K562 (cell line): ENCODE results near the gene RERE. TPM values are rescaled to one million over a fixed set of nuclear protein-coding genes. Genes with fewer than 3 reads are reported as not detected.

Experiments
- DDX20 ChIP-seq: fragments of 450-650 bp; IDR thresholded peaks from 2 replicates; pipeline ENCODE4 v1.6.1; 2016; ENCODE audit warnings: missing genetic modification characterization, low read depth, mild to moderate bottlenecking, missing compliant biosample characterization, moderate library complexity
- FUS ChIP-seq: fragments of 200-400 bp; formaldehyde crosslinking; optimal IDR thresholded peaks from 2 replicates; pipeline ENCODE3; 2017; ENCODE audit warnings: low read depth, low read length
- HDAC8 ChIP-seq: fragments of 450-650 bp; IDR thresholded peaks from 2 replicates; pipeline ENCODE4 v1.6.1; 2016; ENCODE audit warnings: mild to moderate bottlenecking, missing genetic modification characterization, moderate library complexity, missing compliant biosample characterization
- KAT2B ChIP-seq: IDR thresholded peaks from one replicate; pipeline ENCODE4 v1.6.1; 2012; ENCODE audit warnings: low read depth, mild to moderate bottlenecking, control low read depth, inconsistent platforms, low read length, moderate library complexity
- RBM17 ChIP-seq: fragments of 200-400 bp; formaldehyde crosslinking; IDR thresholded peaks from 2 replicates; pipeline ENCODE4 v1.6.1; 2017; ENCODE audit warnings: low read depth, mild to moderate bottlenecking, low read length, borderline replicate concordance
- TEAD1 ChIP-seq, 2 experiments: fragments of 450-650 bp in 1 of 2; sonication (generic) in 1 of 2; formaldehyde crosslinking; IDR thresholded peaks; 2 replicates each; pipeline versions ENCODE4 v1.4.0 to v1.8.0; 2020 to 2022; ENCODE audit warnings: mild to moderate bottlenecking in 2 of 2, missing genetic modification reagents in 1 of 2
- ZBTB34 ChIP-seq: fragments of 250-450 bp; sonication (Bioruptor Pico); IDR thresholded peaks from 2 replicates; pipeline ENCODE4 v1.8.0; 2021; ENCODE audit warnings: mild to moderate bottlenecking, moderate library complexity
- ZNF668 ChIP-seq: fragments of 250-450 bp; sonication (Bioruptor Pico); IDR thresholded peaks from 2 replicates; pipeline ENCODE4 v1.8.0; 2022; ENCODE audit warnings: mild to moderate bottlenecking, inconsistent platforms
- ZSCAN32 ChIP-seq: fragments of 450-650 bp; formaldehyde crosslinking; IDR thresholded peaks from 2 replicates; pipeline ENCODE4 v1.4.0; 2020; ENCODE audit warnings: mild to moderate bottlenecking, moderate library complexity
- polyA plus RNA-seq, 8 experiments: library from polyadenylated mRNA; depleted of rRNA in 4 of 8; stranded (reverse) in 5 of 8; unstranded in 3 of 8; fragments of >200 nt; fragmentation: Nextera tagmentation in 2 of 8; fragmentation: Illumina TruSeq in 1 of 8; extraction: Ambion mirVana in 2 of 8; extraction: Trizol in 1 of 8; gene quantifications; 2 replicates each; pipeline versions ENCODE4 v1.2.1 to v1.2.3, GENCODE V29; 2011 to 2014; ENCODE audit warnings: inconsistent platforms in 1 of 8, missing spikeins in 1 of 8
- total RNA-seq, 7 experiments: library from RNA; depleted of rRNA in 6 of 7; stranded (reverse); fragments of >200 nt in 6 of 7; fragmentation: Illumina TruSeq in 2 of 7; extraction: Trizol in 2 of 7; gene quantifications; 2 replicates each; pipeline versions ENCODE4 v1.2.1 to v1.2.3, GENCODE V29; 2011 to 2021; ENCODE audit warnings: low replicate concordance in 1 of 7
- TF ChIP-seq, protein P1 (sequence below): fragments of 250-450 bp; sonication (Bioruptor Pico); IDR thresholded peaks from 2 replicates; pipeline ENCODE4 v1.9.0; 2021; ENCODE audit warnings: mild to moderate bottlenecking
- TF ChIP-seq, protein P2 (sequence below): fragments of 250-450 bp; sonication (Bioruptor Pico); IDR thresholded peaks from 2 replicates; pipeline ENCODE4 v1.9.0; 2021; ENCODE audit warnings: mild to moderate bottlenecking, inconsistent platforms
- TF ChIP-seq, protein P3 (sequence below): sonication (generic); formaldehyde crosslinking; IDR thresholded peaks from 2 replicates; pipeline ENCODE4 v1.8.0; 2022; ENCODE audit warnings: mild to moderate bottlenecking, missing genetic modification reagents

Gene RERE
- total and polyA plus RNA-seq, 9 of the 15 experiments (the other 6 are each of a cell fraction or from before 2014, with no cell fraction given): 3.0 to 51.5 (median 13.4) TPM

DNA sequence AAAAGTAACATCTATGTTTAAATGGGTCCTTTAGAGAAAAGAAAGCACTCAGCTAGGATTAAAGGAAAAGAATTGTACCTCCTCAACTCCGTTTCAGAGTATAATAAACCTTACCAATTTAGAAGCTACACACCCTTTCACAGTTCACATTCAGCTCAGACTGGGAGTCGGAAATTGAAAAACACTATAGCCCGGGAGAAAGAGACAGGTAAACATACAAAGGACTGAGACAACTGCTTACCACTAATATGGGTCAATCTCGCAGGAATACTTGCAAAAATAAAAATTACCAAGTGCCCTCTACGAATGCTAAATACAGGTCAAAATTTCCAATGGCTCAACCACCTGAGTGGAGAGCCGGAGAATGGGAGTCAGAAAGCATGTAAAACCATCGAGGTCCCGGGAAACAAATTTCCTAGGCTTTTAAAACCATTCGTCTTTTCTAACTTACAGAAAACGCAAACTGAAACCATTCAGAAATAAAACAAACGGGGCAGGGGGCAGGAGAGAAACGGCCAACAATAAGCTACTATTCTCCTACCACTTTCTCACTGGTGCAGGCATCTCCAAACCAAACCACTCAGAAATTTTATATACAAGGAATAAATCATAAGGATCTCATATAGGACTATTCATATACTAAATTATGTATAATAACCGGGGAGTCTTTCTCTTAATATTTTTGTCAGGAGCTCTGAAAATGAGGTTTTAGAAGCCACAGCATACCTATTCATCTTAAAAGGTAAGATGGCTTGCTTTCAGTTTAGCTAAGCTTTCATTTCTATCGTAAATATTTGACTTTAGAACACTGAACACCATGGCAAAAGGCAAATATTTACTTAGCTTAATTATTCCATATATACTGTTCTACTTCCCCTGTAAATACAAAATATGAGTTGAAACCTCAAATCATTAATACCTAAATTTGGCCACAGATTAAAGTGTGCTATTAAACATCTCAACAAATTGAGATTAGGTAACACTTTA is 136.5 kb downstream of the RERE start (continued):
- TF ChIP-seq DDX20 (tag) (no peak), TEAD1 (CRISPR knock-in tag; IDR thresholded peaks at IDR 0.05) (no peak), KAT2B (no peak), RBM17 (no peak), HDAC8 (tag) (no peak), FUS (no peak), ZNF668 (CRISPR knock-in tag) (no peak), ZSCAN32 (no peak), ZBTB34 (CRISPR knock-in tag) (no peak)
- TF ChIP-seq, protein P1, sequence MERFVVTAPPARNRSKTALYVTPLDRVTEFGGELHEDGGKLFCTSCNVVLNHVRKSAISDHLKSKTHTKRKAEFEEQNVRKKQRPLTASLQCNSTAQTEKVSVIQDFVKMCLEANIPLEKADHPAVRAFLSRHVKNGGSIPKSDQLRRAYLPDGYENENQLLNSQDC: no peak
- TF ChIP-seq, protein P2, sequence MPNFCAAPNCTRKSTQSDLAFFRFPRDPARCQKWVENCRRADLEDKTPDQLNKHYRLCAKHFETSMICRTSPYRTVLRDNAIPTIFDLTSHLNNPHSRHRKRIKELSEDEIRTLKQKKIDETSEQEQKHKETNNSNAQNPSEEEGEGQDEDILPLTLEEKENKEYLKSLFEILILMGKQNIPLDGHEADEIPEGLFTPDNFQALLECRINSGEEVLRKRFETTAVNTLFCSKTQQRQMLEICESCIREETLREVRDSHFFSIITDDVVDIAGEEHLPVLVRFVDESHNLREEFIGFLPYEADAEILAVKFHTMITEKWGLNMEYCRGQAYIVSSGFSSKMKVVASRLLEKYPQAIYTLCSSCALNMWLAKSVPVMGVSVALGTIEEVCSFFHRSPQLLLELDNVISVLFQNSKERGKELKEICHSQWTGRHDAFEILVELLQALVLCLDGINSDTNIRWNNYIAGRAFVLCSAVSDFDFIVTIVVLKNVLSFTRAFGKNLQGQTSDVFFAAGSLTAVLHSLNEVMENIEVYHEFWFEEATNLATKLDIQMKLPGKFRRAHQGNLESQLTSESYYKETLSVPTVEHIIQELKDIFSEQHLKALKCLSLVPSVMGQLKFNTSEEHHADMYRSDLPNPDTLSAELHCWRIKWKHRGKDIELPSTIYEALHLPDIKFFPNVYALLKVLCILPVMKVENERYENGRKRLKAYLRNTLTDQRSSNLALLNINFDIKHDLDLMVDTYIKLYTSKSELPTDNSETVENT (CRISPR knock-in tag): no peak
- TF ChIP-seq, protein P3, sequence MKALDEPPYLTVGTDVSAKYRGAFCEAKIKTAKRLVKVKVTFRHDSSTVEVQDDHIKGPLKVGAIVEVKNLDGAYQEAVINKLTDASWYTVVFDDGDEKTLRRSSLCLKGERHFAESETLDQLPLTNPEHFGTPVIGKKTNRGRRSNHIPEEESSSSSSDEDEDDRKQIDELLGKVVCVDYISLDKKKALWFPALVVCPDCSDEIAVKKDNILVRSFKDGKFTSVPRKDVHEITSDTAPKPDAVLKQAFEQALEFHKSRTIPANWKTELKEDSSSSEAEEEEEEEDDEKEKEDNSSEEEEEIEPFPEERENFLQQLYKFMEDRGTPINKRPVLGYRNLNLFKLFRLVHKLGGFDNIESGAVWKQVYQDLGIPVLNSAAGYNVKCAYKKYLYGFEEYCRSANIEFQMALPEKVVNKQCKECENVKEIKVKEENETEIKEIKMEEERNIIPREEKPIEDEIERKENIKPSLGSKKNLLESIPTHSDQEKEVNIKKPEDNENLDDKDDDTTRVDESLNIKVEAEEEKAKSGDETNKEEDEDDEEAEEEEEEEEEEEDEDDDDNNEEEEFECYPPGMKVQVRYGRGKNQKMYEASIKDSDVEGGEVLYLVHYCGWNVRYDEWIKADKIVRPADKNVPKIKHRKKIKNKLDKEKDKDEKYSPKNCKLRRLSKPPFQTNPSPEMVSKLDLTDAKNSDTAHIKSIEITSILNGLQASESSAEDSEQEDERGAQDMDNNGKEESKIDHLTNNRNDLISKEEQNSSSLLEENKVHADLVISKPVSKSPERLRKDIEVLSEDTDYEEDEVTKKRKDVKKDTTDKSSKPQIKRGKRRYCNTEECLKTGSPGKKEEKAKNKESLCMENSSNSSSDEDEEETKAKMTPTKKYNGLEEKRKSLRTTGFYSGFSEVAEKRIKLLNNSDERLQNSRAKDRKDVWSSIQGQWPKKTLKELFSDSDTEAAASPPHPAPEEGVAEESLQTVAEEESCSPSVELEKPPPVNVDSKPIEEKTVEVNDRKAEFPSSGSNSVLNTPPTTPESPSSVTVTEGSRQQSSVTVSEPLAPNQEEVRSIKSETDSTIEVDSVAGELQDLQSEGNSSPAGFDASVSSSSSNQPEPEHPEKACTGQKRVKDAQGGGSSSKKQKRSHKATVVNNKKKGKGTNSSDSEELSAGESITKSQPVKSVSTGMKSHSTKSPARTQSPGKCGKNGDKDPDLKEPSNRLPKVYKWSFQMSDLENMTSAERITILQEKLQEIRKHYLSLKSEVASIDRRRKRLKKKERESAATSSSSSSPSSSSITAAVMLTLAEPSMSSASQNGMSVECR (CRISPR knock-in tag): no peak
